Pancreas (tissue), 10 donors: Measurements from ENCODE around the gene ACLY. TPM values are rescaled to one million over a fixed set of nuclear protein-coding genes. Genes with fewer than 3 reads are reported as not detected.
A peak's percentile ranks its signal among the peaks of the same experiment; 100 is the strongest.

Source experiments
- ATAC-seq, 4 donors: fragments of 200-7000 bp; cut with Tn5 transposase; one replicate each; pipeline versions ENCODE4 v1.8.0 to v1.9.1; 2020; ENCODE audit warnings: mild to moderate bottlenecking in 4 of 4, moderate library complexity in 4 of 4
- DNase-seq, 6 donors: peaks; one replicate each; pipeline ENCODE4 v3.0.0-alpha.2; 2020
- FAIRE-seq: peaks from 2 replicates; lab custom pipeline; 2012; peaks lifted over from hg19 to GRCh38; lab: Jason Lieb, UNC
- H3K27ac ChIP-seq, 4 donors: fragments of 200-600 bp; sonication (generic); 1 replicate in 3 of 4; 2 replicates in 1 of 4; pipeline versions ENCODE4 v1.5.0 to v1.8.0; 2020
- H3K27me3 ChIP-seq, 4 donors: fragments of 200-600 bp; one replicate each; pipeline ENCODE4 v1.8.0; 2021
- H3K36me3 ChIP-seq, 3 donors: fragments of 200-600 bp; sonication (generic) in 1 of 3; one replicate each; pipeline versions ENCODE4 v1.5.0 to v1.8.0; 2020 to 2021
- H3K4me1 ChIP-seq, 3 donors: fragments of 200-600 bp; one replicate each; pipeline ENCODE4 v1.8.0; 2021
- H3K4me3 ChIP-seq, 4 donors: fragments of 200-600 bp; sonication (generic) in 2 of 4; one replicate each; pipeline versions ENCODE4 v1.5.0 to v1.8.0; 2020 to 2021
- H3K9me3 ChIP-seq, 4 donors: fragments of 200-600 bp; one replicate each; pipeline ENCODE4 v1.8.0; 2021
- CTCF ChIP-seq, 4 donors: fragments of 200-600 bp; sonication (generic) in 3 of 4; IDR thresholded peaks; one replicate each; pipeline versions ENCODE4 v1.5.0 to v1.8.0; 2021; ENCODE audit warnings: antibody characterized with exemption in 4 of 4
- WGBS, 2 donors: extraction: QIAGEN DNeasy Blood & Tissue Kit; methylation state at CpG; one replicate each; pipeline ENCODE4 v1.1.7; 2013; 5-methylcytosine and 5-hydroxymethylcytosine counted together
- intact Hi-C, 3 donors: fragments of 100-400 bp; cut with DNase I; formaldehyde crosslinking; loops; one replicate each; pipeline versions ENCODE4 v1.11.1 to v1.14.2; 2022
- polyA plus RNA-seq, 2 donors: library from polyadenylated mRNA; stranded (reverse); fragments of 200-250 nt; gene quantifications; one replicate each; pipeline ENCODE4 v1.2.3, GENCODE V29; 2013
- total RNA-seq, 6 donors: library from RNA; stranded (reverse); fragmentation: NEBNext Ultra II Directional in 4 of 6; extraction: Animal tissue kit (Norgen Biotek cat#: 25700) in 4 of 6; gene quantifications; one replicate each; pipeline versions ENCODE4 v1.2.1 to v1.2.4, GENCODE V29; 2021 to 2023
- donor health status: healthy with polysubstance abuse.
- donor health status: DM: no; HTN: no; CAD: no; lungs with moderate emphysema.
- donor health status: DM: no; HTN: no; CAD: no.
- donor health status: control.
- donor health status: control.
- donor health status: Bipolar disorder and iron deficiency.
- donor health status: DM: yes; HTN: yes; CAD: no.
- donor health status: DM: no; HTN: no; CAD: no.
- donor health status: DM: no; HTN: no; CAD: no.
- donor health status: DM: yes; HTN: yes; CAD: no.

Gene ACLY
- total and polyA plus RNA-seq, 8 donors, result 22.0 to 101 (median 58.3) TPM

- Histone ChIP-seq H3K27ac (peak overlapping the region; percentile 79 to 87 (median 82)), H3K9me3 (no peaks in the 10 kb centered on the region), H3K4me1 (peaks cover 17 to 32% (median 23%) of the 10 kb centered on the region in 3 donors), H3K36me3 (peaks cover 0 to 8% (median 0%) of the 10 kb centered on the region in 3 donors), H3K4me3 (peak overlapping the region; percentile 86 to 95 (median 90)), H3K27me3 (no peaks in the 10 kb centered on the region)
- no peak for TF ChIP-seq CTCF (IDR thresholded peaks at IDR 0.05)
- WGBS, 2 donors, result 2% methylated on average over 18 of the region's 18 CpGs
- no peak for FAIRE-seq
- intact Hi-C loops, result loop anchor here in 1 of 3 donors (10.0 kb wide), 1 partner anchor 149 kb away; the partner anchor contains the start of gene DHX58
- DNase-seq, result peak; percentile 80 to 93 (median 92)
- ATAC-seq, result peak; percentile 68 to 81 (median 74)
Observed at GRCh38 chr17:41965694-41966462, 47.1 kb upstream of the ACLY start.

GRCh38 chr17:41962768-41963434 lies 44.1 kb upstream of the ACLY start:
- no peak overlapping the region for H3K4me3 ChIP-seq
- H3K9me3 ChIP-seq, result no peaks in the 10 kb centered on the region
- H3K27ac ChIP-seq, result peak overlapping the region; percentile 52 to 79 (median 57)
- no peaks in the 10 kb centered on the region for H3K36me3 ChIP-seq
- no peak for FAIRE-seq
- peaks cover 17 to 41% (median 28%) of the 10 kb centered on the region in 3 donors for H3K4me1 ChIP-seq
- H3K27me3 ChIP-seq, result no peaks in the 10 kb centered on the region
- ATAC-seq, result peak; percentile 30 to 51 (median 46)
- intact Hi-C loops, result loop anchor here in 2 of 3 donors (5.0 to 10.0 kb wide), 2 partner anchors 149 to 152 kb away; partner anchors contain the start of gene DHX58 (in 2 of the 2)
- 14 to 21% methylated on average over 9 of the region's 9 CpGs for WGBS, 2 donors
- peak; percentile 64 to 77 (median 74) for TF ChIP-seq CTCF (IDR thresholded peaks at IDR 0.05)
- peak; percentile 76 to 91 (median 81) for DNase-seq

GRCh38 chr17:41962111-41962510 lies 43.4 kb upstream of the ACLY start:
- Histone ChIP-seq H3K27ac (peak overlapping the region in 3 of 4 donors; percentile 30 to 79 (median 44)), H3K9me3 (no peaks in the 10 kb centered on the region), H3K36me3 (no peaks in the 10 kb centered on the region), H3K27me3 (no peaks in the 10 kb centered on the region), H3K4me1 (peaks cover 17 to 46% (median 28%) of the 10 kb centered on the region in 3 donors), H3K4me3 (no peak overlapping the region)
- ATAC-seq (peak; percentile 53 to 65 (median 58)), DNase-seq (peak; percentile 75 to 94 (median 90)), FAIRE-seq (no peak)
- intact Hi-C loops, result loop anchor here in 2 of 3 donors (5.0 to 10.0 kb wide), 2 partner anchors 150 to 153 kb away; partner anchors contain the start of gene DHX58 (in 2 of the 2)
- TF ChIP-seq CTCF (IDR thresholded peaks at IDR 0.05), result no peak
- 29 to 34% methylated on average over 5 of the region's 5 CpGs for WGBS, 2 donors

GRCh38 chr17:41959336-41960095 lies 40.8 kb upstream of the ACLY start:
- DNase-seq (peak in 3 of 6 donors; percentile 49 to 61 (median 55)), ATAC-seq (peak in 3 of 4 donors; percentile 48 to 58 (median 51)), FAIRE-seq (no peak)
- peak in 3 of 4 donors; percentile 7 to 24 (median 17) for TF ChIP-seq CTCF (IDR thresholded peaks at IDR 0.05)
- 43 to 44% methylated on average over 17 of the region's 17 CpGs for WGBS, 2 donors
- Histone ChIP-seq H3K4me1 (peaks cover 17 to 40% (median 21%) of the 10 kb centered on the region in 3 donors), H3K4me3 (no peak overlapping the region), H3K9me3 (no peaks in the 10 kb centered on the region), H3K27me3 (no peaks in the 10 kb centered on the region), H3K36me3 (no peaks in the 10 kb centered on the region), H3K27ac (peak overlapping the region; percentile 5 to 58 (median 36))
- intact Hi-C loops, result loop anchor here in 2 of 3 donors (5.0 to 10.0 kb wide), 3 partner anchors 153 to 225 kb away; partner anchors contain the start of genes DHX58 (in 2 of the 2) and HAP1 (in 1 of the 2)
